Inflammatory macrophage (primary cell): Measurements from ENCODE around the gene KIFC3.
"Not testable (repeated sequence)": the region's sequence is repeated elsewhere in the genome, so short reads cannot be mapped to it uniquely, and the experiment has no call there.

Experiments used
- DNase-seq, 2 donors: peaks; one replicate each; pipeline ENCODE4 v3.0.0-alpha.2; 2020 to 2022

The KIFC3 gene

DNA sequence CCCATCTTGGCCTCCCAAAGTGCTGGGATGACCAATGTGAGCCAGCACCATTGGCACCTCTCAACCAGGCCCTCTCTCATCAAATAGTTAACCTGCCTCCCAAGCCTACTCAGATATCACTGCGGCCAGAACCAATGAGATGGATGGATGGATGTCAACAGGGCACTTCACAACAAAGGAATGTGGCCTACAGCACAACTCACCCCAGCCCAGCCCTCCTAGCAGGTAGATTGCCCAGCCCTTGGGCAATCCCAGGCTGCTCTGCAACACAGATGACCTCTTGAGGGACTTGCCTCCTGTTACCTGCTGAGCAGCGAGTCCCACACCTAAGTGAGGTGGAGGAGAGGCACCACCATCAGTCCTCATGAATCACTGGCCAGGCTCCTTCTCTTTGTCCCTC, 22.6 kb upstream of the KIFC3 start:
- no peak for DNase-seq

DNA sequence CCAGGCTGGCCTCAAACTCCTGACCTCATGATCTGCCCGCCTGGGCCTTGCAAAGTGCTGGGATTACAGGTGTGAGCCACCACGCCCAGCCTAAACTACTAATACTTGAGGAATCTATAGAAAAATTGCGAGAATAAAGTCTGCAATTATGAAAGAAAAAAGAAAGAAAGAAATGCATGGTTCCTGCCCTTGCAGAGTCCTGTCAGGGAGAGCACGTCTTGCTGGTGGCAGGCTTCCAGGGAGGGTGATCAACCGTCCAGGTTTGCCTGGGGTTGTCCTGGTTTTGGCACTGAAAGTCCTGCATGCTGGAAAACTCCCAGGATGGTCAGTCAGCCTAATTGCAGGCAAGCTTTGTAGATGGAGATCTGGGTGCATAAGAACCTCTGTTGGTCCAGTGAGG, 21.5 kb upstream of the KIFC3 start:
- no peak for DNase-seq

DNA sequence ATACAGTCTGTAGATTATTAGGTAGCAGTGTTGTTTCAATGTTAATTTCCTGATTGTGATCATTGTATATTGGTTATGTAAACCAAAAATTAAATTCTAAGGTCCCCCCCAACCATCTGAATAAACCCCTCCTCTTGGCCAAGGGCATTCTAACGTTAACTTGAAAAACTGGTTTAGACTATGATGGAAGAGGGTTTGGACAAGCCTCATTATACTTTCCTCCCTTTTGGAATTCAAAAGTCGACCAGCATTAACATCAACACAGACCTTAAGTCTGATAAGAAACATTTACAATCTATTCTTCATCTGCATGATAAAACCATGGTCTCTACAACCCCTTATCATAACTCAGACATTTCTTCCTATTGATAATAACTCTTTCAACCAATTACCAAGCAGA, 20.6 kb upstream of the KIFC3 start:
- DNase-seq = no peak

DNA sequence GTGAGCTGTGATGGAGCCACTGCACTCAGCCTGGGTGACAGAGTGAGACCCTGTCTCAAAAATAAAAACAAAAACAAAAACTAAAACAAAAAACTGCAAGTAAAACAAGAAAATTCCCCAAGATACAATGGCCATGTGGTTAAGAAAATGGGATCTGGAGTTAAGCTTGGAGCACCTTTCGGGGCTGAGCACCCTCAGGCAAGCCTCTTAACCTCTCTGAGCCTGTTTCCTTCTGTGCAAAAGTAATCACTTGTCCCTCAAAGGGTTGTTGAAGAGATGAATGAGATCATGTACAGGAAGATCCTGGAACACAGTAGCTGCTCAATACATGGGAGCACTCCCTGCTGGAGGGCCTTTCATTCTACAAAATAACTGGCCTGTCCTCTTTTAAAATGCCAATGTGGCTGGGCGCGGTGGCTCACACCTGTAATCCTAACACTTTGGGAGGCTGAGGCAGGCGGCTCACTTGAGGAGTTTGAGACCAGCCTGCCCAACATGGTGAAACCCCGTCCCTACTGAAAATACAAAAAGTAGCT, 19.8 kb upstream of the KIFC3 start:
- DNase-seq = no peak

DNA sequence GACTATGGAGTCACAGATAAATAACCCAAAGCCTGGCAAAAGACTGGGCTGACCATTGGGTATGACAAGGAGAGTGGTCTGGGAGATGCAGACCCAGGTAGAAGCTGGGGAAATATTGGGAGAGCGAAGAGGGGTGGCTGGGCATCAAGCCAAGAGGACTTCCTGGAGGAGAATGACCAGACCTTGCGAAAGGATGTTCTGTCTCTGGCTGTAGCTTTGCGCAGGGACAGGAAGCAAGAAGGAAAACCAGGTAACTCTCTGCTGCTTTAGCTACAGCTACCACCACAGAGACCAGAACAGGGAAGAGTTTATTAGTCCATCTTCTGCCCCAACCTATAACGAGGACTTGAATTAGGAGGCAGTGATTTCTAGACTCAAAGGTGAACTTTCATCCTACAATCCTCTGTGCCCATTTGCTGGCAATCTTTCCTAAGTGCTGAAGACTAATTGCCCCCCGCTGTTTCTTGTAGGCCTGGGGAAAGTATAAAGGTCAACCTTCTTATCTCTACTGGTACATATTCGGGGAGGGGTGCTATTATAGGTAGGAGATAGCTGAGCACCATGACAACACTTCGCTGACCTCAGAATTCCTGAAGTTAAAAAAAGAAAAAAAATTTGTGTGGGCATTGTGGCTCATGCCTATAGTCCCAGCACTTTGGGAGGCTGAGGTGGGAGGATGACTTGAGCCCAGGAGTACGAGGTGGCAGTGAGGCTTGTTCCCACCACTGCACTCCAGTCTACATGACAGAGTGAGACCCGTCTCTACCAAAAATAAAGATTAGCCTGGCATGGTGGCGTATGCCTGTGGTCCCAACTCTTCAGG, 19.1 kb upstream of the KIFC3 start:
- DNase-seq = no peak

DNA sequence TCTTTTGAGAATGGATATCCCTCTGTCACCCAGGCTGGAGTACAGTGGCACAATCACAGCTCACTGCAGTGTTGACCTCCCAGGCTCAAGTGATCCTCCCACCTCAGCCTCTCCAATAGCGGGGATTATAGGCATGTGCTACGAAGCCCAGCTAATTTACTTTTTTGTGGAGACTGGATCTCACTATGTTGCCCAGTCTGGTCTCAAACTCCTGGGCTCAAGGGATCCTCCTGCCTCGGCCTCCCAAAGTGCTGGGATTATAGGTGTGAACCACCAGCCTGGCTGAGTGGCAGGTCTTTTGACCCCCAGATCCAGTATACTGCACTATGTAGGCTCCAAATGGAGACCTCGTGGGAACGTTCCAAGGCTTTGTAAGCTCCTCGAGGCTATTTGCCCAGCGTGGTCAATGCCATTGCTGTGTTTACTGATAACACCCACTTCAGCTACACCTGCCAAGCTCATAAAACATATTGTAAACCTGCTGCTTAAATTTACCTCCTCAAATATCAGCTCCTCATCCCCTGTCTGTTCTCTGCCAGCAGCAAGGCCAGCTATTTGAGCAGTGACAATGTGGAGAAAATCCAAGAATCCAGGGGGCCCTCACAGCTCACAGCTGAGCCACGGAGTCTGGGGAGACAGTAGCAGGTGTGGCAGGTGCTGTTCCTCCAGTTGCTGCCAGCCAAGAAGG, 16.2 kb upstream of the KIFC3 start:
- DNase-seq = no peak

DNA sequence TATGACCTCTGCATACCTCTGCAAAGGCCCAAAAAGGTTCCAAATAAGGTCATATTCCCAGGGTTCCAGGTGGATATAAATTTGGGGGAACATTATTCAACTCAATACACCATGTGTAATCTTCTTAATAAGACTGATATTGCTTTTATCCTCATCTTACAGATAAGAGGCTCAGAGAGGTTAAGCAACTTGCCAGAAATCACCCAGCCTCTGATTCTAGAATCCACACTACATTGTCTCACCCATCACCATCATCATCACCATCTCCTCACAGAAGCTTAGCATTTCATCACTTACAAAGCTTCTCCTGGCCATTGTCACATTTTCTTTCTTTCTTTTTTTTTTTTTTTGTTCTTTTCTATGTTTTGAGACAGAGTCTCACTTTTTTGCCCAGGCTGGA, 15.4 kb upstream of the KIFC3 start:
- no peak for DNase-seq

DNA sequence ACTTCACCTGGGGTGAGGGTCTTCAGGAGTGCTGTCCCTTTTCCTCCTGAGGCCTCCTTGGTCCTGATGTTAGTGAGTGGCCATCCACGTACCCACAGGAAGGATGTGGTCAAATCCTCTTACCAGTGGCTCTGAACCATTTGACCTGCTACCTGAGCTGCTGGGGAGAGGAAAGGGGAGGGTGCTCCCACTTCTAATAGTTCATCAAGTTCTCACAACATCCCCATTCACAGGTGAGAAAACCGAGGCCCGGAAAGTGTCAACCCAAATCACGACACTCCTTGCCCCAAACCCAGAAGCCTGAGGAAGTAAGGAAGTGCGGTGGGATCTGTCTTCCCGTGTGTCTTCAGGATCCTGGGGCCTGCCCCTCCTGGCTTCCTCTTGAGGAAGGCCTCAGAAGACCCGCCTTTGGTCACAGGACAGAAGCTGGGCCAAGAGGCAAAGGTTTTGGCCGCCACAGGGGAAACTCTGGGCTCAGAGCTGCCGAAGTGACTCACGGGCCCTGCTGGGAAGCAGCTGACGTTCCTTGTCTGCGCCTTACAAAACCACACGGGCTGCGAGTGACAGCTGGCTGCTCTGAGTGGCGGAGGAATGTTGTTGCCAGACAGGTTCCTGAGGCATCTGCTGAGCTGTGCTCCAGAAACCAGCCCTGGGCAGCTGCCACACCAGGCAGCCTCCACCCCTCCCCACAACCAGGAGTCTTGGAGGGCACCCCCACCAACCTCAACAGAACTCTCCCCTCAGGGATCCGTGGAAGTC, 13.9 kb upstream of the KIFC3 start:
- peak; percentile 92 to 97 for DNase-seq

DNA sequence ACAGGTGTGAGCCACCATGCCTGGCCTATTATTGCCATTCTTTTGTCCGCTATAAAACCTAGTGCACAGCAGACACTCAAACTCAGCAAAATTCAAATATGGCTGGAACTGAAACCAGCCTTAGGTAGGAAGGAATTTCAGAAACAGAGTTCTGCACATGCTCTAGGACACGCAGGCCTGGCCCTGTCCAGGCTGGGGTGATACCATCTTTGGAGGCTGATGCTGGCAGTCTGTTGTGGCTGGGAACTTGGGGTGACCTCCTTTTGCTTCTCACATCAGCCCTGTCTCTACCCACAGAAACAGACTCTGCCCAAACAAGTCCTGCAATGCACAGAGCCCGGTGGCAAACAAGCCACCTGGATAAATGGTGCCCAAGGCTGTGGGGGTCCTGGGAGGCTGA, 12.6 kb upstream of the KIFC3 start:
- DNase-seq = no peak

DNA sequence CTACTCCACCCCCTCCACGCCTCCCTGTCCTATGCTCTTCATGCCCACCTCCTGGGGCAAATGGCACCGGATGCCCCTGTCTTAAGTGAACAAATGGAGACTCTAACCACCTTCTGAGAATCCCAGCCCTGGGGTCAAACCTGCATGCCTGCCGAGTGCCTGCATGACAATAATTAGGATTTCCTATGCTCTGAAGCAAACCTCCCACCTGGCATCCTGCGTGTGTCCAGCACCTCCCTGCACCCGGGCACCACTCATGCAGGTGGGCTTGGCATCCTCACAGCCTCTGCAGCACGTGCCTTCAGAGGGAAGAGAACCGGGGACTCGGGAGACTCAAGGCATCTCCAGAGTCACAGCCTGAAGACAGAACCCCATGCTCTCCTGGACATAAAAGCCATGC, 11.2 kb upstream of the KIFC3 start:
- DNase-seq = no peak

DNA sequence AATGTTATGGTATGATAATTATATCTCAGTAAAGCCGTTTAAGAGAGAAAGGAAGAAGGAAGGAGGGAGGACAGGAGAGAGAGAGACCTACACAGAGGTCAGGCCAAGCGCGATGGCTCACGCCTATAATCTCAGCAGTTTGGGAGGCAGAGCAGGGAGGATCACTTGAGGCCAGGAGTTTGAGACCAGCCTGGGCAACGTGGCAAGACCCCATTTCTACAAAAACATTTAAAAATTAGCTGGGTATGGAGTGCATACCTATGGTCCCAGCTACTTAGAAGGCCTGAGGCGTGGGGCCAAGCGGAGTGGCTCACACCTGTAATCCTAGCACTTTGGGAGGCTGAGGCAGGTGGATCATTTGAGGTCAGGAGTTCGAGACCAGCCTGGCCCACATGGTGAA, 9.0 kb upstream of the KIFC3 start:
- DNase-seq = not testable (repeated sequence)

DNA sequence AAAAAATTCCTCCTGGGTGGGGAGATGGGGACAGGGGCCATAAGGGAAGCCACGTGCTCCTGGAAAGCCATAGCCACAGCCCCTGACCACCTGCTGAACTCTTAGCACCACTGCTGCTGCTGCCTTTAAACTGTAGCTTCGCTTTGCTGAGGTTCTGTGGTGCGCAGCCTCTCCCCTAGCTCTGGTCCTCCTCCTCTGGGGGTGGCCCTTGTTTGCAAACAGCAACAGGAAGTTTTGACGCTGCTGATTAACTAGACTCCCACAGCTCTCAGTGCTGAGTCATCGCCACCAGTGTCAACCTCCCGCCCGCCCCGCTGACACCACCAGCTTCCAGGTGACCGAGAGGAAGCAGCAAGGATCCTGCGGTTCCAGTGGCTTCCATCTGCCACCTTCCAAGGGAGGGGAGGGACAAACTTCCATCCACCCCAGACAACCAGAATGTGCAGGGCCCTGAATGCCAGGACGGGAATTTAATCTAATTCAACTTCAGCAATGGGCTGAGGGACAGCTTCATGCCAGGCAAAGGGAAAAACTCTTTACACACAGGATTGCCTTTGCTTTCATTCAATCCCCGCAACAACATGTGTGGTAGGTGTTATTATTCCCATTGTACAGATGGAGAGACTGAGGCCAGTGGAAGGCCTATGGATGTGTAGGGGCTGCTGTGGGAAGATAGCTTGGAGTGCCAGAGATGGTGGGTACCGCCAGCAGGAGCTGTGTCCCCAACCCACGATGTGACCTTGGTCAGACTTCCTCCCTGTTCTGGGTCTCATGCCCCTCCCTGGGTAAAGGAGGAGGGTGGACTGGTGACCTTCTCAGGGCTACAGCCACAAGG, 8.1 kb upstream of the KIFC3 start:
- peak; percentile 91 to 97 for DNase-seq

DNA sequence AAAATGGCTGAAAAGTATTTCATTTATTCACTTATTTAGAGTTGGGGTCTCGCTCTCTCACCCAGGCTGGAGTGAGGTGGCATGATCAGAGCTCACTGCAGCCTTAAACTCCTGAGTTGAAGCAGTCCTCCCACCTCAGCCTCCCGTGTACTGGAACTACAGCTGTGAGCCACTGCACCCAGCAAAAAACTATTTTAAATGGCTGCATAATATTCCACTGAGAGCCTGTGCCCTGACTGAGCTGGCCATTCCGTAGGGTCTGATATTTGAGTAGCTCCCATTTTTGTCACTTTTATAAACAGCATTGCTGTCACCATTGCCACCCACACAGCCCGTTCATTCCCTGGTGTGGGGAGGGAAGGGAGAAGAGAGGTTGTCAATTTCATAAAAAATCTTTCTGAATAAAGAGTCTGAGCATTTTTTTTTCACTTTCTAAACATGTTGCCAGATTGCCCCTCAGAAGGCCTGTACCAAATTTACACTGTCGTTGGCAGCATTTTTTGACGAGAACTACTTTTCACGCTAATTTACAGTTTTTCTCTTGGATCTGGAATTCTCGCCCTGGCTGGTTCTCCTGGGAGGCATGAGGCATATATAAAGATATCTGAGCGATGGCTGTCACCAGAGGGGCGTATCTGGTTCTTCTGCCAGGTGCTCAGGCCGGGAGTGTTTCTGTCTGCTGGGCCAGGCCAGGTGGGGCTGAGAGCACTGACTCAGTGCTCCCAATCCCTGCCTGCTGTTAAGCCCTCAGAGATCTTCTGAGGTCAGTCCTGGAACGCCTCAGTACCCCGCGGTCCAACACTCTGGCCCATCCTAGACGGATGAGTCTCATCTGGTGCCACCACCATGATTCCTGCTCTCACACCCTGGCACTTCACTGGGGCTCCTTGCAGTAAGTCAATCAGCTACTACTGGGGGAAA, 7.2 kb upstream of the KIFC3 start:
- peak; percentile 45 to 75 for DNase-seq

DNA sequence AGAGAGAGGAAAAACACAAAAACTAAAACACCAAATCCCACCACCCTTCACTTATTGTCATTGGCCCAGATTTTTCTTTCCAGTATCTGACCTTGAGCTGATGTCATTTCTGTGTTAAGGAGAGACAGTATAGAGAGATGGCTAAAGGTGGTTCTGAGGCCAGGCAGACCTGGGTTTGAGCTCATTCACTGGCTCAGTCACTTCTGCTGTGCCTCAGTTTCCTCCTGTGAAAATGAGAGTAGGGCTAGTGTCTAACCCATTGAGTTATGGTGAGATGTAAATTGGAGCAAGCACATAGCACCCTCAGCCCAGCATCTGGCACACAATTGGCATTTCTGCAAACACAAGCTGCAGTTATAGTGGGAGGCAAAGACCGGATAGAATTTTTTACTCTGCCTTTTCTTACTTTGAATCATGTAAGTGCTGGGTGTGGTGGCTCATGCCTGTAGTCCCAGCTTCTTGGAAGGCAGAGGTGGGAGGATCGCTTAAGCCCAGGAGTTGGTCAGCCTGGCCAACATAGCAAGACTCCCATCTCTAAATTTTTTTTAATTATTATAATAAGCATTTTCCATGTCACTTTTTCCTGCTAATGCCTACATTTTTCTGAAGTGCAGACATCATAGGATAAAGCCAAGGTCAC, 6.4 kb upstream of the KIFC3 start:
- DNase-seq = no peak

DNA sequence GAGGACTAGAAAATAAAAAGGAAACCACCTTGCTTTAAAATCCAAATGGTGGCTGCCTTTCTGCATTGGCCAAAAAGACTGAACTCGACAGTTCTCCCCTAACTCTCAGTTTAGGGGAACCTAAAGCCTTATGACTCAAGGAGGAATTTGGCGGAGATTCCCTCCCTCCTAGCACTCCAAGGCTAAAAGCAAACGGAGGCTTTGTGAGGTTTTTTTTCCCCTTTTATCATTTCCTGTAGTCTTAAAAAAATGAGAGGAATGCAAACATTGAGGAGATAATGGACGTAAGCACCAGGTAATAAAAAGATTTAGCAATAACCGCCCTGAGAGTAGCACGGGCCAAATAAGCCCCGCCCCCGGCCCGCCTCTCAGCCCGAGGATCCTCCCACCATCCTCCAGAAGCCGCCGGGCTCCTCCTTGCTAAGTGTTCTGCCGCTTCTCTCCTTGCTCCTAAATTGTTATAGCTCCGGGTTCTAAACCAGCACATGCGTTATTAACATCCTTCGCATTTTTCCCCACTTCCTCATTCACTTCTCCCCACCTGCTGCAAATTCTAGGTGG, 5.8 kb upstream of the KIFC3 start:
- peak; percentile 66 to 83 for DNase-seq

DNA sequence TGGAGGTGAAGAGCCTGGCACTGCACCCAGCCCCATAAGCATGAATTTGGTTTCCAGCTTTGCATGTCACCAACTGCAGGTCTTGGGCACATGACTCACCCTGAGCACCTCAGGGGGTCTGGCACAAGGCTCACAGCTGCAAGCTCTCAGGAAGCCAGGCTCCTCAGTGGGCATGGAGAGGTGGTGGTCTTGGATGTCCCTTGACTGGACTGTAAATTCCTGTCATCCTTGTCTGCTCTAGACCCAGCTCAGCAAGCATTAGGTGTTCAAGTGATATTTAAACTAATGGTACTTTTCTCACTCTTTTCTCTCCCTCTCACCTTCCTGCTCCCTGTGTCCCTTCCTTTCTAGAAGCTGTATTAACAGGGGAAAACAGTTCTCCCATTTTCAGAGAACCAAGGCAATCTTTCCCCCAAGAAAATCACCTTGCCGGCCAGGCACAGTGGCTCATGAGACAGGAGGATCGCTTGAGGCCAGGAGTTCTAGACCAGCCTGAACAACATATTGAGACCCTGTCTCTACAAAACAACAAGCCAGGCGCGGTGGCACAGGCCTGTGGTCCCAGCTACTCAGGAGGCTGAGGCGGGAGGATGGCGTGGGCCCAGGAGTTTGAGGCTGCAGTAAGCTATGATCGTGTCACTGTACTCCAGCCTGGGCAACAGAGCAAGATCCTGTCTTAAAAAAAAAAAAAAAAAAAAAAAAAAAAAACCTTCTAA, 5.1 kb upstream of the KIFC3 start:
- no peak for DNase-seq

DNA sequence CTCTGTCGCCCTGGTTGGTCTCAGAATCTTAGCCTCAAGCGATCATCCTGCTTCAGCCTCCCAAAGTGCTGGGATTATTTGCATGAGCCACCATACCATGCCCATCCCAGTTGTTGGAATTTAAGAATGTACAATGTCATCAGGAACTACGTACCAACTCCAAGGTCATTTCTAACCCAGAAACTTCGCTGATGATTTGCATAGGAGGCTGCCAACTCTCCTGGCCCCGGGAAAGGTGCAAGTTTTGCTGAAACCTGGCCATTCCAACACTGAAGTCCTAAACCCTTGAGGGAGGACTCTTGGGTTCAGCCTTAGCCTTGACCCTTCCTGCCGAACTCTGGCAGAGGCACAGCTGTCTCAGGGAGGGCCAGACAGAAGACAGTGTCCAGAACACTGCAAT, 2.9 kb upstream of the KIFC3 start:
- no peak for DNase-seq

DNA sequence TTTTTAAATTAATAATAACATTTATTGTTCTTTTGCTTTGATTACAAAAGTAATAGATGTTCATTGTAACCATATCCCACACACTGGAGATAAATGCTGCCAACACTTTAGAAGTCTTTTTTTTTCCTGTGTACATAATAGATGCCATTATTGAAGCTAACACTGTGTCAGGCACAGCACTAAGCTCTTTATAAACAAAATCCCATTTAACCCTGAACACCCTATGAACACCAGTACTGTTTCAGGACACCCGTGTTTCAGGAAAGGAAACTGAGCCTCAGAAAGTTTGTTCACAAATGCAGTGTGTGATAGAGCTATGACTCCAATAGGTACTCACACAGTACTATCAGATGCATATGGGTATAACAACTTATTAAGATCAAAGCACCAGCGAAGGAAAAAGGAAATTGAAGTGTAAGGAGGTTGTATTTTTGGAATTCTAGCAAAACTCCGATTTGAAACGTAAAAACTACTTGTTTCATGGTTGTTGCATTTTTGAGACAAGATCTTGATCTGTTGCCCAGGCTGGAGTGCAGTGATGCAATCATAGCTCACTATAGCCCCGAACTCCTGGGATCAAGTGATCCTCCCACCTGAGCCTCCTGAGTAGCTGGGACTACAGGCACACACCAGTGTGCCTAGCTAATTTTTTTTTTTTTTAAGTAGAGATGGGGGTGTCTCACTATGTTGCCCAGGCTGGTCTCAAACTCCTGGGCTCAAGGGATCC, 2.0 kb upstream of the KIFC3 start:
- DNase-seq = no peak
